ENCODE measurements around the gene IL10RB. TPM values are rescaled to one million over a fixed set of nuclear protein-coding genes. Genes with fewer than 3 reads are reported as not detected.

IL10RB gene
- total RNA-seq, 1 experiment from 2014 or later: 3.1 TPM

DNA sequence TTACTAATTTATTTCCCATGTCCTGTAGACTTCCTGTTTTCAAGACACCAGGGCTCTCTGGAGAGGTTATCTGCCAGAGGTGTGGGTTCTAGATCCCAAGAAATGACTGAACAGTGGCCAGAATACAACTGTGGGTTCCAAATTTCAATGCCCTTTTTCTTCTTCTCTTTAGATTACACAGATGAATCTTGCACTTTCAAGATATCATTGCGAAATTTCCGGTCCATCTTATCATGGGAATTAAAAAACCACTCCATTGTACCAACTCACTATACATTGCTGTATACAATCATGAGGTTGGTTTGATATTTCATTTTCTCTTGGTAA is 21.4 kb upstream of the IL10RB start:
- Histone ChIP-seq H3K18ac (ENCODE audit: insufficient read length, low read depth, low read length) (no peak overlapping the region), H2BK5ac (ENCODE audit: insufficient read length, low read length) (no peak overlapping the region), H3K4ac (ENCODE audit: low read depth, low read length) (no peak overlapping the region), H3K79me1 (ENCODE audit: insufficient read depth, low read depth, low read length, poor library complexity, severe bottlenecking) (no peaks in the 10 kb centered on the region), H3K9me3 (ENCODE audit: control insufficient read depth, low read depth, low read length) (peaks cover 5% of the 10 kb centered on the region), H2BK15ac (ENCODE audit: low read depth, low read length) (no peak overlapping the region), H3K56ac (ENCODE audit: insufficient read length, low read depth, low read length) (no peak overlapping the region), H3K4me2 (ENCODE audit: insufficient read depth, insufficient read length, low read length) (no peak overlapping the region), H3K23ac (ENCODE audit: insufficient read length, low read depth, low read length) (no peak overlapping the region), H4K20me1 (ENCODE audit: control insufficient read depth, insufficient read depth, insufficient read length) (no peaks in the 10 kb centered on the region), H2BK12ac (ENCODE audit: insufficient read length, low read depth, low read length) (no peak overlapping the region), H4K8ac (replicated peaks; ENCODE audit: insufficient read length, low read depth, low read length) (no peak overlapping the region), H4K91ac (ENCODE audit: insufficient read length, low read depth, low read length) (no peak overlapping the region), H3K9ac (ENCODE audit: extremely low read depth, insufficient read length, low read length) (no peak overlapping the region), H3K27me3 (ENCODE audit: insufficient read depth, low read length) (no peaks in the 10 kb centered on the region), H3K79me2 (ENCODE audit: insufficient read depth, low read length) (no peaks in the 10 kb centered on the region), H3K23me2 (ENCODE audit: insufficient read length, low read depth, low read length, poor library complexity, severe bottlenecking) (no peaks in the 10 kb centered on the region), H3K27ac (ENCODE audit: insufficient read length, low read depth, low read length) (no peak overlapping the region), H2AK5ac (ENCODE audit: insufficient read length, low read length) (no peak overlapping the region), H3K14ac (ENCODE audit: insufficient read depth, low read length) (no peak overlapping the region), H4K5ac (ENCODE audit: insufficient read length, low read depth, low read length) (no peak overlapping the region), H2AFZ (ENCODE audit: low read length) (no peak overlapping the region), H2BK120ac (ENCODE audit: low read depth, low read length, poor library complexity, severe bottlenecking) (no peak overlapping the region), H2BK20ac (ENCODE audit: low read depth, low read length, poor library complexity, severe bottlenecking) (no peak overlapping the region), H3K4me1 (ENCODE audit: insufficient read depth, low read length) (no peaks in the 10 kb centered on the region), H3T11ph (ENCODE audit: low read length) (no peak overlapping the region)
- Mint-ChIP-seq H3K4me3 (no peak overlapping the region), H3K27ac (no peak overlapping the region), H3K9me3 (peaks cover 6 to 8% of the 10 kb centered on the region in 2 experiments), H3K4me1 (peaks cover 0 to 2% of the 10 kb centered on the region in 2 experiments; a peak in 1 of 4 replicates), H3K27me3 (ENCODE audit: low read depth) (no peaks in the 10 kb centered on the region), H3K36me3 (ENCODE audit: insufficient read depth in 1 of 3, low read depth in 3 of 3) (peaks cover 42 to 69% (median 67%) of the 10 kb centered on the region in 3 experiments)
- WGBS (ENCODE audit: extremely low coverage, insufficient read length, low lambda C conversion rate): no CpG with 5 or more reads among the region's 2 CpGs
- TF ChIP-seq, protein P1, sequence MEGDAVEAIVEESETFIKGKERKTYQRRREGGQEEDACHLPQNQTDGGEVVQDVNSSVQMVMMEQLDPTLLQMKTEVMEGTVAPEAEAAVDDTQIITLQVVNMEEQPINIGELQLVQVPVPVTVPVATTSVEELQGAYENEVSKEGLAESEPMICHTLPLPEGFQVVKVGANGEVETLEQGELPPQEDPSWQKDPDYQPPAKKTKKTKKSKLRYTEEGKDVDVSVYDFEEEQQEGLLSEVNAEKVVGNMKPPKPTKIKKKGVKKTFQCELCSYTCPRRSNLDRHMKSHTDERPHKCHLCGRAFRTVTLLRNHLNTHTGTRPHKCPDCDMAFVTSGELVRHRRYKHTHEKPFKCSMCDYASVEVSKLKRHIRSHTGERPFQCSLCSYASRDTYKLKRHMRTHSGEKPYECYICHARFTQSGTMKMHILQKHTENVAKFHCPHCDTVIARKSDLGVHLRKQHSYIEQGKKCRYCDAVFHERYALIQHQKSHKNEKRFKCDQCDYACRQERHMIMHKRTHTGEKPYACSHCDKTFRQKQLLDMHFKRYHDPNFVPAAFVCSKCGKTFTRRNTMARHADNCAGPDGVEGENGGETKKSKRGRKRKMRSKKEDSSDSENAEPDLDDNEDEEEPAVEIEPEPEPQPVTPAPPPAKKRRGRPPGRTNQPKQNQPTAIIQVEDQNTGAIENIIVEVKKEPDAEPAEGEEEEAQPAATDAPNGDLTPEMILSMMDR (conservative IDR thresholded peaks at IDR 0.05): no peak
- DNase-seq: no peak

All from H9 (cell line).